Left lung (tissue), 10 donors: ENCODE results near the gene NAA40. TPM values are rescaled to one million over a fixed set of nuclear protein-coding genes. Genes with fewer than 3 reads are reported as not detected.

ENCODE experiments used
- ATAC-seq: fragments of 200-7000 bp; cut with Tn5 transposase; one replicate; pipeline ENCODE4 v1.9.1; 2020; ENCODE audit warnings: moderate library complexity
- DNase-seq, 4 donors: peaks; one replicate each; pipeline ENCODE4 v3.0.0-alpha.2; 2013 to 2020
- H3K27ac ChIP-seq, 2 donors: fragments of 200-600 bp; sonication (generic) in 1 of 2; one replicate each; pipeline versions ENCODE4 v1.5.0 to v1.8.0; 2020 to 2021
- H3K27me3 ChIP-seq, 2 donors: fragments of 200-600 bp; sonication (generic) in 1 of 2; one replicate each; pipeline versions ENCODE4 v1.5.0 to v1.8.0; 2020 to 2021
- H3K36me3 ChIP-seq, 2 donors: fragments of 200-600 bp; sonication (generic) in 1 of 2; one replicate each; pipeline versions ENCODE4 v1.5.0 to v1.8.0; 2020 to 2021
- H3K4me1 ChIP-seq, 2 donors: fragments of 200-600 bp; one replicate each; pipeline ENCODE4 v1.8.0; 2021
- H3K4me3 ChIP-seq, 2 donors: fragments of 200-600 bp; sonication (generic) in 1 of 2; one replicate each; pipeline versions ENCODE4 v1.5.0 to v1.8.0; 2020 to 2021; ENCODE audit warnings: mild to moderate bottlenecking in 1 of 2
- H3K9me3 ChIP-seq, 2 donors: fragments of 200-600 bp; sonication (generic) in 1 of 2; one replicate each; pipeline versions ENCODE4 v1.5.0 to v1.8.0; 2020 to 2021
- intact Hi-C, 2 donors: fragments of 100-400 bp; cut with DNase I; formaldehyde crosslinking; loops; one replicate each; pipeline versions ENCODE4 v1.11.2 to v1.14.2; 2022
- polyA plus RNA-seq, 6 donors: library from polyadenylated mRNA; unstranded; fragments of 120-200 nt; gene quantifications; one replicate each; pipeline ENCODE4 v1.2.1, GENCODE V29; 2013; ENCODE audit not compliant: insufficient read length in 6 of 6
- total RNA-seq, 2 donors: library from RNA; stranded (reverse); fragmentation: NEBNext Ultra II Directional; extraction: Animal tissue kit (Norgen Biotek cat#: 25700); gene quantifications; one replicate each; pipeline ENCODE4 v1.2.1, GENCODE V29; 2021
- TF ChIP-seq, protein P1 (sequence below), 2 donors: fragments of 200-600 bp; sonication (generic) in 1 of 2; IDR thresholded peaks; one replicate each; pipeline versions ENCODE4 v1.5.0 to v1.8.0; 2021; ENCODE audit warnings: antibody characterized with exemption in 2 of 2
- donor health status: DM: no; HTN: yes; CAD: no.
- donor health status: DM: no; HTN: no; CAD: no.

Gene NAA40
- total and polyA plus RNA-seq, 8 donors = 15.9 to 34.8 (median 28.4) TPM

DNA sequence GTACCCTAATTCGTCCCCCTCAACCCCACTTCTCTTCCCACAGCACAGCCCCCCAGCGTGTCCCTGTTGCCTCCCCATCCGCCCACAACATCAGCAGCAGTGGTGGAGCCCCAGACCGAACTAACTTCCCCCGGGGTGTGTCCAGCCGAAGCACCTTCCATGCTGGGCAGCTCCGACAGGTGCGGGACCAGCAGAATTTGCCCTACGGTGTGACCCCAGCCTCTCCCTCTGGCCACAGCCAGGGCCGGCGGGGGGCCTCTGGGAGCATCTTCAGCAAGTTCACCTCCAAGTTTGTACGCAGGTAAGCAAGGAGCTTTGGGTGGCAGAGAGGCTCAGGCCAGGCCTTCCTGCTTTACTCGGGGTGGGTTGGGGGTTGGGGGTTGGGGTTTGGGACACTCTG lies 34.1 kb upstream of the NAA40 start:
- no peak overlapping the region for H3K27ac ChIP-seq

GRCh38 chr11:63905179-63905578 lies 33.6 kb upstream of the NAA40 start:
- TF ChIP-seq, protein P1, sequence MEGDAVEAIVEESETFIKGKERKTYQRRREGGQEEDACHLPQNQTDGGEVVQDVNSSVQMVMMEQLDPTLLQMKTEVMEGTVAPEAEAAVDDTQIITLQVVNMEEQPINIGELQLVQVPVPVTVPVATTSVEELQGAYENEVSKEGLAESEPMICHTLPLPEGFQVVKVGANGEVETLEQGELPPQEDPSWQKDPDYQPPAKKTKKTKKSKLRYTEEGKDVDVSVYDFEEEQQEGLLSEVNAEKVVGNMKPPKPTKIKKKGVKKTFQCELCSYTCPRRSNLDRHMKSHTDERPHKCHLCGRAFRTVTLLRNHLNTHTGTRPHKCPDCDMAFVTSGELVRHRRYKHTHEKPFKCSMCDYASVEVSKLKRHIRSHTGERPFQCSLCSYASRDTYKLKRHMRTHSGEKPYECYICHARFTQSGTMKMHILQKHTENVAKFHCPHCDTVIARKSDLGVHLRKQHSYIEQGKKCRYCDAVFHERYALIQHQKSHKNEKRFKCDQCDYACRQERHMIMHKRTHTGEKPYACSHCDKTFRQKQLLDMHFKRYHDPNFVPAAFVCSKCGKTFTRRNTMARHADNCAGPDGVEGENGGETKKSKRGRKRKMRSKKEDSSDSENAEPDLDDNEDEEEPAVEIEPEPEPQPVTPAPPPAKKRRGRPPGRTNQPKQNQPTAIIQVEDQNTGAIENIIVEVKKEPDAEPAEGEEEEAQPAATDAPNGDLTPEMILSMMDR (IDR thresholded peaks at IDR 0.05) = no peak
- Histone ChIP-seq H3K4me1 (peaks cover 0 to 3% of the 10 kb centered on the region in 2 donors), H3K9me3 (no peaks in the 10 kb centered on the region), H3K36me3 (peaks cover 0 to 96% of the 10 kb centered on the region in 2 donors), H3K4me3 (no peak overlapping the region), H3K27ac (no peak overlapping the region), H3K27me3 (no peaks in the 10 kb centered on the region)
- intact Hi-C loops = no loop called here
- DNase-seq (no peak), ATAC-seq (no peak)

More for the DNA sequence above, 34.1 kb upstream of the NAA40 start:
- DNase-seq = no peak
- H3K36me3 ChIP-seq = peaks cover 0 to 96% of the 10 kb centered on the region in 2 donors
- TF ChIP-seq, protein P1 (IDR thresholded peaks at IDR 0.05) = no peak
- H3K9me3 ChIP-seq = no peaks in the 10 kb centered on the region
- peaks cover 0 to 3% of the 10 kb centered on the region in 2 donors for H3K4me1 ChIP-seq
- intact Hi-C loops = no loop called here
- H3K27me3 ChIP-seq = no peaks in the 10 kb centered on the region
- no peak for ATAC-seq
- no peak overlapping the region for H3K4me3 ChIP-seq

GRCh38 chr11:63906087-63906486 lies 32.7 kb upstream of the NAA40 start:
- Histone ChIP-seq H3K27me3 (no peaks in the 10 kb centered on the region), H3K4me1 (peaks cover 0 to 3% of the 10 kb centered on the region in 2 donors), H3K27ac (no peak overlapping the region), H3K9me3 (no peaks in the 10 kb centered on the region), H3K36me3 (peaks cover 0 to 96% of the 10 kb centered on the region in 2 donors), H3K4me3 (no peak overlapping the region)
- DNase-seq = no peak
- intact Hi-C loops = no loop called here
- TF ChIP-seq, protein P1 (IDR thresholded peaks at IDR 0.05) = no peak
- no peak for ATAC-seq

- H3K27me3 ChIP-seq = no peaks in the 10 kb centered on the region
- TF ChIP-seq, protein P1 (IDR thresholded peaks at IDR 0.05) = peak; percentile 21 to 35
- intact Hi-C loops = no loop called here
- no peaks in the 10 kb centered on the region for H3K9me3 ChIP-seq
- H3K36me3 ChIP-seq = peaks cover 0 to 99% of the 10 kb centered on the region in 2 donors
- peaks cover 0 to 3% of the 10 kb centered on the region in 2 donors for H3K4me1 ChIP-seq
- H3K27ac ChIP-seq = no peak overlapping the region
- ATAC-seq = no peak
- DNase-seq = no peak
- H3K4me3 ChIP-seq = no peak overlapping the region
These were observed 32.2 kb upstream of the NAA40 start for GRCh38 chr11:63906585-63906984.

GRCh38 chr11:63907063-63907462 lies 31.7 kb upstream of the NAA40 start:
- no peak overlapping the region for H3K27ac ChIP-seq
- ATAC-seq (no peak), DNase-seq (no peak)
- no peaks in the 10 kb centered on the region for H3K27me3 ChIP-seq
- intact Hi-C loops = no loop called here
- peaks cover 0 to 96% of the 10 kb centered on the region in 2 donors for H3K36me3 ChIP-seq
- TF ChIP-seq, protein P1 (IDR thresholded peaks at IDR 0.05) = no peak
- H3K4me3 ChIP-seq = no peak overlapping the region
- no peaks in the 10 kb centered on the region for H3K9me3 ChIP-seq
- peaks cover 0 to 3% of the 10 kb centered on the region in 2 donors for H3K4me1 ChIP-seq
